Mammary epithelial cell (primary cell): ENCODE measurements around the gene KMT2C.

Experiments
- CTCF ChIP-seq, 2 donors: IDR thresholded peaks in 1 of 2; conservative IDR thresholded peaks in 1 of 2; 2 replicates each; pipeline ENCODE4 v1.5.1; 2011 to 2012; ENCODE audit warnings: inconsistent platforms in 2 of 2, low read length in 2 of 2, mild to moderate bottlenecking in 2 of 2, control low read depth in 1 of 2, low read depth in 1 of 2; ENCODE audit not compliant: insufficient read depth in 1 of 2; ENCODE audit errors: extremely low read depth in 1 of 2
- EZH2 ChIP-seq: IDR thresholded peaks from 2 replicates; pipeline ENCODE4 v1.6.1; 2012; ENCODE audit warnings: low read length, inconsistent platforms, borderline replicate concordance

- no peak for TF ChIP-seq EZH2
- no peak for TF ChIP-seq CTCF (conservative IDR thresholded peaks at IDR 0.05 in 1 of 2, IDR thresholded peaks at IDR 0.05 in 1 of 2; ENCODE audit: extremely low read depth in 1 of 2, insufficient read depth in 1 of 2, low read depth in 1 of 2, low read length in 2 of 2)
These were observed 127.9 kb downstream of the KMT2C start for GRCh38 chr7:152307902-152308301.
